ENCODE measurements around the gene PLCB3.

GRCh38 chr11:64290352-64291261 is 39.3 kb downstream of the PLCB3 start:
- no peak for TF ChIP-seq CTCF (IDR thresholded peaks at IDR 0.05; ENCODE audit: poor library complexity)
- TF ChIP-seq EZH2phosphoT487 (IDR thresholded peaks at IDR 0.05; ENCODE audit: low read depth, severe bottlenecking, unreplicated experiment), result no peak
- no peak for TF ChIP-seq EZH2 (IDR thresholded peaks at IDR 0.05; ENCODE audit: borderline replicate concordance)

Measured in hepatocyte (in vitro differentiated cells).